ENCODE data around the gene MAPK8IP3.

The MAPK8IP3 gene

GRCh38 chr16:1762879-1763520 lies 57.0 kb downstream of the MAPK8IP3 start:
- peak in 1 of 14 donors; percentile 39 for DNase-seq

GRCh38 chr16:1763521-1764511 lies 57.8 kb downstream of the MAPK8IP3 start:
- peak in 1 of 14 donors; percentile 48 for DNase-seq

- no peak for DNase-seq
These were observed 59.0 kb downstream of the MAPK8IP3 start for GRCh38 chr16:1764971-1765370.

GRCh38 chr16:1765826-1766225 lies 59.8 kb downstream of the MAPK8IP3 start:
- DNase-seq, result no peak

- no peak for DNase-seq
These were observed 60.2 kb downstream of the MAPK8IP3 start for GRCh38 chr16:1766231-1766630.

- DNase-seq, result peak in 1 of 14 donors; percentile 35
These were observed 60.7 kb downstream of the MAPK8IP3 start for GRCh38 chr16:1766701-1767100.

GRCh38 chr16:1767116-1767994 lies 61.4 kb downstream of the MAPK8IP3 start:
- DNase-seq, result peak in 1 of 14 donors; percentile 35

- no peak for DNase-seq
These were observed 62.2 kb downstream of the MAPK8IP3 start for GRCh38 chr16:1768061-1768766.

- DNase-seq, result peak in 1 of 14 donors; percentile 48
These were observed 62.9 kb downstream of the MAPK8IP3 start for GRCh38 chr16:1768767-1769401.

- peak in 4 of 14 donors; percentile 38 to 48 (median 47) for DNase-seq
These were observed 63.7 kb downstream of the MAPK8IP3 start for GRCh38 chr16:1769402-1770300.

- peak in 10 of 14 donors; percentile 18 to 72 (median 48) for DNase-seq
These were observed 64.6 kb downstream of the MAPK8IP3 start for GRCh38 chr16:1770328-1771187.

- peak in 13 of 14 donors; percentile 10 to 82 (median 51) for DNase-seq
These were observed 65.3 kb downstream of the MAPK8IP3 start, which contains the start of gene NME3 for GRCh38 chr16:1771188-1771863. Gene NME3 (minus strand): TSS chr16:1771543. CDS start chr16:1771534, 9 bp downstream.

- peak in 1 of 14 donors; percentile 43 for DNase-seq
These were observed 65.9 kb downstream of the MAPK8IP3 start for GRCh38 chr16:1771864-1772361.

- DNase-seq, result peak in 1 of 14 donors; percentile 46
These were observed 66.4 kb downstream of the MAPK8IP3 start, which contains the start of gene EME2 for GRCh38 chr16:1772362-1772907. Gene EME2 (plus strand): TSS chr16:1772810. CDS start chr16:1773228, 418 bp downstream.

GRCh38 chr16:1772908-1773702 lies 67.1 kb downstream of the MAPK8IP3 start, which contains the start of gene MRPS34:
Gene MRPS34 (minus strand): TSS chr16:1773134. CDS start chr16:1773119, 15 bp downstream.
- peak; percentile 14 to 83 (median 70) for DNase-seq

GRCh38 chr16:1773703-1774447 lies 67.9 kb downstream of the MAPK8IP3 start:
- DNase-seq, result peak in 4 of 14 donors; percentile 19 to 57 (median 27)
